GM19372 (cell line): ENCODE results near the gene SLC38A1.
"Not testable (repeated sequence)": the region's sequence is repeated elsewhere in the genome, so short reads cannot be mapped to it uniquely, and the experiment has no call there.

Source experiments
- ATAC-seq: cut with Tn5 transposase; IDR thresholded peaks from one replicate; pipeline ENCODE4 v1.9.1; 2021; ENCODE audit warnings: mild to moderate bottlenecking, low read depth, moderate library complexity; ENCODE audit not compliant: unreplicated experiment

The SLC38A1 gene

DNA sequence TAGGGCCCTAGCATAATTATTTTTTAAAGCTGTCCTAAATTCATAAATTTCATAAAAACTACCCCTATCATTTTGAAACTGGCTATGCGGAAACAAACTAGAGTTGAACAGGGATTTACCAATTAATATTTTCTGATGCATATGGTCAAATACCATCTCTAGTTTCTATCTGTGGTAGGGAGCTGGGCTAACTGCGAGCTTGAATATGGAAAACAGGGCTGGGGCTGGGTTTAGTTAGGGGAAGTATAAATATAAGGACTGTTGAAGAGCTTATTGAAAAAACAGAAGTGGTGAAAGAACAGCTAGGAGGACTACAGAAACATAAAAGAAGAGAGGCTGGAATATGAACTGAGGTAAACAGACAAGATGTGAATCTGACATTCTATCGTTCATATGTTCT, 91.8 kb downstream of the SLC38A1 start:
- ATAC-seq: no peak

DNA sequence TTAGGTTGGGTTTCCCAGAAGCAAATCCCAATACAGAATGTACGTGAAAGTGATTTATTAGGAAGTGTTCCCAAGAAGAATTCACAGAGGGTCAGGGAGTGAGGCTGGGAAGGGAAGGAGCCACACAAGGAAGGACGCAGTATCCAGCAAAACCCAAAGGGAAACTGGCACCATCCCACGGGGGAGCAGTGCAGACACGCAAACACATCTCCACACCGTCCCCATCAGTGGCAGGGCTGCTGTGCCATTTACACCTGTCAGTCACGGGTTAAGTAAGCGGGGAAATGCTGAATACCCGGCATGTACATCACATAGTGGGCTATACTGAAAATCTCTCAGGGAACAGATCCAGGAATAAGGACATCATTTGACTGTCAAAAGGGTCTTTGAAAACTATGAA, 93.9 kb downstream of the SLC38A1 start:
- ATAC-seq: no peak

DNA sequence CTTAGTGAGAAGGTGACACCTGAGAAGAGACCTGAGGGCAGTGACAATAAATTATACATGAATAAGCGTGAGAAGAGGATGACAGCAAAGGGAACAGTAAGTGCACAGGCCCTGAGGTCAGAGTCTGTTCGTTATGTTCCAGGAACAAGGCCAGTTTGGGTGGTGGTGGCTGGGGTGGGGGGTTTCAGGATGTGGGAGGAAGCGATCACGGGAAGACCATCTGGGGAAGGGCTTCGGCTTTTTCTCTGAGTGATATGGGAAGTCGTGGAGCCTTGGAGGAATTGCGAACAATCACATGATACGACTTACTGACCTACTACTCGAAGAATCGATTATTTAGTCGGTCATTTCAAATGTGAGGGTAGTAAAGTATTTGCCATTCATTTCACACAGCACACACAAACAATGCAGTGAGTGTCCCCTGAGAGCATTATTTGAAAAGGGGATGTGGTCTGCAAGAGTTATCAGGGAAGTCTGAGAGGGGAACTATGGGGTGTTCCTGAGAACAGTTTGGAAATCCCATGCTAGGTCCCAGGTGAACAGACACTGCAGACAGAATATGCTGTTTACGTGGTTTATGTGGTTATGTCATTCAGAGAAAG, 94.7 kb downstream of the SLC38A1 start:
- ATAC-seq: peak; percentile 40

DNA sequence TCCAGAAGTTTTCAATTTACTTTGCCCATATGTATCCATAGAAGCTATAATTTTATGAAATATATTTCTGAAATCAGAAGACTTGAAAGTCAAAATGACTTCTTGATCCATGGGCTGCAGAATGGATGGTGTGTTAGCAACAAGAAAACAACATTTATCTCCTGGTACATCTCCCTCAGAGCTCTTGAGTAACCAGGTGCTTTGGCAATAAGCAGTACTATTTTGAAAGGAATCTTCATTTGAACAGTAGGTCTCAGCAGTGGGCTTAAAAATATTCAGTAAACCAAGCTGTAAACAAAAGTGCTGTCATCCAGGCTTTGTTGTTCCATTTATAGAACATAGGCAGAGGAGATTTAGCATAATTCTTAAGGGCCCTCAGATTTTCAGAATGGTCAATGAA, 100.4 kb downstream of the SLC38A1 start:
- no peak for ATAC-seq

DNA sequence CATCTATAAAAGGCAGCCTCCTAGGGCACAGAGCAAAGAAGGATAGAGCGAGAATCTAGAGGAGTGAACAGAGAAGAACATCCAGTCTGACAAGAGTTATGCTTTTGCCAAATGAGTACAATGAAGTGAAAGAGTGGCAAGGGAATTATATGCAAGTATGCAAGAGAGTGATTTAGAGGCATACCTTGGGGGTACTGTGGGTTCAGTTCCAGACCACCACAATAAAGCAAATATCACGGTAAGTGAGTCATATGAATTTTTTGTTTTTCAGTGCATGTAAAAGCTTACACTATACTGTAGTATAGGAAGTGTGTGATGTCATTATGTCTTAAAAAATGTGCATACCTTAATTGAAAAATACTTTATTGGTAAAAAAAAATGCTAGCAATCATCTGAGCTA, 101.4 kb downstream of the SLC38A1 start:
- no peak for ATAC-seq

DNA sequence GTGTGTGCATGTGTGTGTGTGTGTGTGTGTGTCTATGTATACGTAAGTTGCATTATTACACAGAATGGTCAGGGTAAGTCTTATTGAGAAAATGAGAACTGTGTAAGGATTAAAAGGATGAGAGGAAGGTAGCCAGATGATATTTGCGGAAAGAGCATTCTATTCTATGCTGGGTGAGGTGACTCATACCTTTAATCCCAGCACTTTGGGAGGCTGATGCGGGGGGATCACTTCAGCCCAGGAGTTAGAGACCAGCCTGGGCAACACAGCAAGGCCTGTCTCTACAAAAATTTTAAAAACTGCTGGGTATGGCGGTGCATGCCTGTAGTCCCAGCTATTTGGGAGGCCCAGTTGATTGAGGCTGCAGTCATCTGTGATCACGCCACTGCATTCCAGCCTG, 103.7 kb downstream of the SLC38A1 start:
- ATAC-seq: no peak

DNA sequence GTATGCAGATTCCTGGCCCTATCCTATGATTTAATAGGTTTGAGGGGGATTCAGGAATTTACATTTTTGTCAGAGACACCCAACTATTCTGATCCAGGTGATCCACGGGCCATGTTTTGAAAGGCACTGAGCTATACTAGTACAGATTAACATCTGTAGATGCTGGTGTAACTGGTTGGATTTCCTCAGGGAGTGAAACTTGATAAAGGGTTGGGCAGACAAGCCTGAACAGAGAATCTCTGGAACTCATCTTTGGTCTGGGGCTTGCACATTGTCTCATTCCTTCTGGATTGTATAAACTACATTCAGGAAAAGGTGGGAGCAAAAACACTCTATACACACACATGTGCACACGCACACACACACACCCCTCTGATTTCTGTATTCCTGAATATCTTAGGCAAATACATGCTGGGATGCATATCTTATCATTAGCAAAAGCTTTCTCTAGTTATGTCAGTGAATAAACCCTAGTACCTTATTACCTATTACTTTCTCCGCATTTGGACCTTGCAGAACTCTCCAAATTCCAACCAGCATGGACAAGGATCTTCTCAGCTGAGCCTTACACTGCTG, 104.6 kb downstream of the SLC38A1 start:
- no peak for ATAC-seq

DNA sequence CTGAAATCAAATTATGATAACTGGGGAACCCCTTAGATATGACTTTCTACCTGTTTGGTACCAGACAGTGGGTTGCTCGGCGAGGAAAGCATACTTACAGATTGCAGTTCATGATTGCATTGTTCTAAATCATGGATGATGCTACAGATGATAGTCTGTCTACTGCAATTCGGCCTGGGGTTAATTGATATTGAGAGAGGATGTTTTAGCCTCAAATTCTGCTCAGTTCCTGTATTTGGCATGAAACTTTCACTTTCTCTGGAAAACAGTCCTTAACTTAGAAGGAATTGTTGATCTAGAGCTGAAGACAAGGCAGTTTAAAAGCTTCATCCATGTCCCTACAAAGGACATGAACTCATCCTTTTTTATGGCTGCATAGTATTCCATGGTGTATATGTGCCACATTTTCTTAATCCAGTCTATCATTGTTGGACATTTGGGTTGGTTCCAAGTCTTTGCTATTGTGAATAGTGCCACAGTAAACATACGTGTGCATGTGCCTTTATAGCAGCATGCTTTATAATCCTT, 106.2 kb downstream of the SLC38A1 start:
- ATAC-seq: not testable (repeated sequence)

DNA sequence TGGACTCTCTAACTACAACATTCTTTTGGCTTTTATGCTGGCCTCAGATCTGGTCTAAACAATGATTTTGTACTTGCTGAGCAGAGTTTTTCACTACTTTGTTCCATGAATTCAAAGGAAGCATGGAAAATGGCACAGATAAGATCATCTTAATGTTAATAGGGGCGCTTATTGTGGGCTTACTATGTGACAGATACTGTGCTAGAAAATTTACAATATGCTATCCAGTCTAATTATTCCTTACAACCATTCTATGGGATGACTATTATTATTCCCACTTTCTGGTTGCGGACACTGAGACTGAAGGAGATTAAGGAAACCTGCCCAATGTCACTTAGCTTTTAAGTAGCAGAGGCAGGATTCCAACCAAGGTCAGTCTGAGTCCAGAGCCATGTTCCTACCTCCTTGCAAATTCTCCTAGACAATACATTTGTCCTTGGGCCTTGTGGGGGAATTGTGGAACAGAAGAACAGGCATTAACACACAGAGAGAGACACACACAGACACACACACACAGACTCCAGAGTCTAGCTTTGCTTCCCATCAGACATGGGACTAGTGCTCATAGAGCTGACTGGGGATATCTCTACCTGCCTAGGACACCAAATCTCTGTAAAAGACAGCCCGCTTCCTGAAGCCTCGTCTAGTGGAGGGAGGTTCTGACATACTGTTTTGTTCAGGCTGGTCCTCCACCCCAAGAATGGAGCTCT, 107.7 kb downstream of the SLC38A1 start:
- ATAC-seq: no peak

DNA sequence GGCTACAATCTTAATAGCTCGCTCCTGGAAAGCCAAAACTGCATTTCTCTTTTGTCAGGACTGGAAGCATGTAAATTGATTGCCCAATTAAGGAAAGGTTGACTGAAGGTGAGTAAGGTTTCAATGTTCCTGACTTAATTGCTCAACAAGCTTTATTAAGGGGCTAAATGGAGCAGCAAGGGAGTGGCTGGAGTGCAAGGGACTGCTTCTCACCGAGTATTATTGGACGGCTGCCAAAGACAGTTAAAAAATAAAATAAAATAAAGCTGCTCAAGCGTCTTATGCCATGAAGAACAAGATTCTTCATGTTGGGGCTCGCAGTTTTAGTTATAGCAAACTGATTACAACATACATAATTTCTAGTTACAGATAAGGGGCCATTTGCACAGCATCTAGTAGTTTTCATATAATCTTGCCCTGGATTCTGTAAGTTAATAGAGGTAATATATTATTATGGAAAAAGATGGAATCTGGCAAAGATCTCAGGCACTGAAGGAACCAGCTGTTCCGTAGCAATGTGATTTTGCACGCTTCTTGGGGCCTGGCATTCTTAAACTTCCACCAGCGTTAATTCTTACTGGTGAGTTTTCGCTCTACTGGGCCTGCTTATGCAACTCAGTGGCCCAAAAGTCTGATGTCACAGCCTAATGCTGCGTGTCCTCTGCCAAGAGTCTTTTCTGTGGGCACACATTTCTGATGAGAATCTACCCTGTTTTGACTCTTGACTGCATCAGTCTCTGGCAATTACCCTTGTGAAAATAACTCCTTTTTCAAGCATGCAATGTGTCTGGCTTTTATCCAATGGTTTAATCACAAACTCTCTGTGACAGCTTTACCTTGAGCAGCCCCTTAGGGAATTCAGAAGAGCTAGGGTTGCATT, 108.5 kb downstream of the SLC38A1 start:
- no peak for ATAC-seq

DNA sequence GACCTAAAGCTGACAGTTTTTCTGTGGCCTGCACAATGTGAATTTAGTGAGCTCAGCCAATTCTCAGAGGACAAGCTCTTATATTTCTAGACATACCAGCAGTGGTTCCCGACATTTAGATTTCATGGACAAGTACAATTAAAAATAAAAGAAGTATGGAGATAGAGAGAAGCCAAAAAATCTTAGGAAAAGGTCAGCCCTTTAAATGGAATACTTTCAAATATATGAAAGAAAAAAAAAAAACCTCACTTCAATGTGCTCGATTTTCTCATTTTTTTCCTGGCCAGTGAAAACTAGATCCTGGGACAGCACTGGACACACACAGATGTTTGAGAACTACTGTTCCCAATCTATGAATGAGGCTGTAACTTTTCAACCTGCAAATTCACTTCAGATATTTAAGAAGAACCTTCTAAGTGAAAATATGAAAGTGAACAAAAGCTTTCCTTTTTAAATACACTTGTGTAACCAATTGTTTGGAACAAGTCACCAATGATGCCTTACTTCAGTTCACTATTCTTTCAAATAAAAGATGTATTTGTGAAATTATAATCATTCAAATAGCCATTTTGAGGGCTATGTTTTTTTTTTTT, 109.4 kb downstream of the SLC38A1 start:
- ATAC-seq: no peak

DNA sequence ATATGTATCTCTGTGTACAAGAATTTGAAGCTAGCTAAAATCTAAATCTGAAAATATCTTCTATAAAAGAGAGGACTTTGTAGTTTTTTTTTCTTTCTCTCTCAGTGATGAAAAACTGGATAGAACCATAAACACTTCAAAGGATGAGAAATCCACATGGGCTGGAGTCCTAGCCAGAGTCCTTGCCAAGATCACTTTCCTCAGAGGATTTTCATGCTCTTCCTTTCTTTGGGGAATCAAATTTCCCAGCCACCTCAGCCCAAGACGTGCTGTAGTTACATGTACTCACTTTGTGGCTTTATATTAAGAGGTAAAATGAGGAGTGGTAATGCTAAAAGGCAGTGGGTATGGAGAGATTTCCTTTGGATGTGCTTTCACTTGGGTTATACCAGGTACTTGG, 110.3 kb downstream of the SLC38A1 start:
- ATAC-seq: no peak

DNA sequence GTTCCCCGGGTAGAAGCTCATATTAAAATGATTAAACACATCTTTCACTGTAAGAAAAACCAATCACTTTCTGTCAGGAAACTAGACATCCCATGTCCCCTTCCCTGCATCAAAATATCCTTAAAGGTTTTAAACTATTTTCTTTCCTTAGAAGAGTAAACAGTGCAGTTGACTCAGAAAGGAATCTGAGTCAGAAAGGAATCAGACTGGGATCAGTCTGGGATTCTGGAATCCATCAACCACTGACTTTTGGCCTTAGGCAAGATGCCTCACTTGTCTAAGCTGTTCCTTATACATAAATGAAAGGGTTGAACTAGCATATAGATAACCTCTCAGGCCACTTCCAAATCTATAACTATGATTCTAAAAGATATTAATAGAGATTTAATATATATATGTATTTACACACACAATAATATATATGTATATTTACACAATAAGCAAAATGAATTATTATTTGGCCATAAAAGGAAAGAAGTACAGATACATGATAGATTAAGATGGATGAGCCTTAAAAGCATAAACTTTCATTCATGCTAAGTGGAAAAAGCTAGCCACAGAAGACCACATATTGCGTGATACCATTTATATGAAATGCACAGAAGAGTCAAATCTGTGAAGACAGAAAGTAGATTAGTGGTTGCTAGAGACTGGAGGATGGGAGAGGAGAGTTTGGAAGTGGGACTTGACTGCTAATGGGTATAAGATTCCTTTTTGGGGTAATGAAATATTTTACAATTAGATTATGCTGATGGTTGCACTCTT, 114.4 kb downstream of the SLC38A1 start:
- no peak for ATAC-seq

DNA sequence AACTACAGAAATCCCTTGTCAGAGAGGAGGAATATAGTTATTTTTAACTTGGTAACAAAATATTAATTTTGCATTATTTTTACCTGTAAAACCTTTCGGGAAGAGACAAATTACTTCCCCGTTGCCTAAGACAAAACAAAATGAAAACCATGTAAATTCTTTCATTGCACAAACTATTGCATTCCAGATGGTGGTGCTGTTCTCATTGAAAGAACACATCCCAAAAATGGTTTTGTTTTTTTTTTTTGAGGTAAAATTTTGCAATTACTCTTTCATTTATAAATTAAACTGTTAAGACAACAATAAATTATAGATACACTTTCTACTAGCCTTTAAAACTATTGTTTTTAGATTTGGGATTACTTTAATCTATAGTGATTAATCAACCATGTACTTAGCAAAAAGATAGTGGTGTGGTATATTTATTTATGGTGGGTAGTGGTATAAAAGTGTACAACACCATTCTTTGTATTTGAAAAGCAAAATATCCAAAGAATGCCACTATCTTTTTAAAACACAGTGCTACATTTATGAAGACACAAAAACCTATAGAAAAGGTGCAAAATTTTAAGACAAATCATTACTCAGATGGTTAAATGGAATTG, 115.5 kb downstream of the SLC38A1 start:
- no peak for ATAC-seq

DNA sequence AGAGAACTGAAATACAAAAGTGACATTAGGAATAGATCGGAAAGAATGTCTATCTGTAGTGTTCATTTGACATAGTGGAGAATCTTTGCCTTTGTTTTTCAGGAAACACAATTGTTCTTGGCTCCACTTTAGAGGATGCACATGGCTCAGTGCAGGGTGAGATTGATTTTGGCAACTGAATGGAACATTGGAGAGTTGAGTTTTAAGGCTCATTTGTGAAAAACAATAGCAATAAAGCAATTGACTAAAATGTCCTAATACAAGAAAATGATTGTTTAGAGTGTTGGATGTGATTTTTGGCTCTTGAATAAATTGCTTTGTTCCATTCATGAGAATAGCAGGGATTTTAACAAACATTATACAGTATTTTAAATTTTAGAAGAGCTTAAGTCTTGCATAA, 116.4 kb downstream of the SLC38A1 start:
- ATAC-seq: no peak

DNA sequence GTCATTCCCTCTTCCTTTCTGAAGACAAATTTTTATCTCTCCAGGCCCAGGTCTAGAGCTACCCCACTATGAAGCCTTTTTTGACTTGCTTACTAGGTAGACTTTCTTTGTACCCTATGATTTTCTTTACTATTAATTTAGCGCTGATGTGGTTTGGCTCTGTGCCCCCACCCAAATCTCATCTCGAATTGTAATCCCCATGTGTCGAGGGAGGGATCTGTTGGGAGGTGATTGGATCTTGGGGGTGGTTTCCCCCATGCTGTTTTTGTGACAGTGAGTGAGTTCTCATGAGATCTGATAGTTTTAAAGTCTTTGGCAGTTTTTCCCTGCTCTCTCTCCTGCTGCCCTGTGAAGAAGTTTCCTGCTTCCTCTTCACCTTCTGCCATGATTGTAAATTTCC, 118.1 kb downstream of the SLC38A1 start:
- no peak for ATAC-seq

DNA sequence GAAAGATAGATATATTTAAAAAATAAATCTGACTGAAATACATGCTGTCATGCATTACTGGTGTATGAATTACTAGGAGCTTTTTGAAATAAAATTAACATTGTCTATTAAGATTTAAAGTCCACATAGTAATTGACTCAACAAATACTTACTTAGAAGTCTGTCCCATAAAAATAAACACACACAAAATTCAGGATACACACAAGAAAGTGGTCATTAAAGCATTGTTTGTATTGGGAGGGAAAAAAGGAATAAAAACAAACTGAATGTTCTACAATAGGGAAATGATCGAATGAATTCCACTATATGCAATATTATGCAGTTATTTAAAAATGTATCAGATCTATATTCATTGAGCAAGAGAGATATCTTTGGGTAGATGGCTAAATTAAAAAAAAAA, 118.9 kb downstream of the SLC38A1 start:
- ATAC-seq: no peak

DNA sequence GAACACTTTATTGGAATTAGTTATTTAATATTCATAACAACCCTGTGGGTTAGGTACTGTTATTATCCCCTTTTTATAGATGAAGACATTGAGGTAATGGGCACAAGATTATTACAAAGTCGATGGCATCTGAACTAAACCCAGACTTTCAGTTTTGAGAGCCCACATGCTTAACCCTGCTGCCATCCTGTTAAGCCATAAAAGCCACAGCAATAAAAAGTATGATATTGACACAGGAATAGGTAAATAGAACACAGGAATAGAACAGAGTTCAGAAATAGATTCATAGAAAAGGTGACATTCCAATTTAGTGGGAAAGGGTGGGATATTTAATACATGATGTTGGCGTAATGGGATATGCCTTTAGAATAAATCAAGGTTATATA, 119.8 kb downstream of the SLC38A1 start:
- ATAC-seq: no peak

DNA sequence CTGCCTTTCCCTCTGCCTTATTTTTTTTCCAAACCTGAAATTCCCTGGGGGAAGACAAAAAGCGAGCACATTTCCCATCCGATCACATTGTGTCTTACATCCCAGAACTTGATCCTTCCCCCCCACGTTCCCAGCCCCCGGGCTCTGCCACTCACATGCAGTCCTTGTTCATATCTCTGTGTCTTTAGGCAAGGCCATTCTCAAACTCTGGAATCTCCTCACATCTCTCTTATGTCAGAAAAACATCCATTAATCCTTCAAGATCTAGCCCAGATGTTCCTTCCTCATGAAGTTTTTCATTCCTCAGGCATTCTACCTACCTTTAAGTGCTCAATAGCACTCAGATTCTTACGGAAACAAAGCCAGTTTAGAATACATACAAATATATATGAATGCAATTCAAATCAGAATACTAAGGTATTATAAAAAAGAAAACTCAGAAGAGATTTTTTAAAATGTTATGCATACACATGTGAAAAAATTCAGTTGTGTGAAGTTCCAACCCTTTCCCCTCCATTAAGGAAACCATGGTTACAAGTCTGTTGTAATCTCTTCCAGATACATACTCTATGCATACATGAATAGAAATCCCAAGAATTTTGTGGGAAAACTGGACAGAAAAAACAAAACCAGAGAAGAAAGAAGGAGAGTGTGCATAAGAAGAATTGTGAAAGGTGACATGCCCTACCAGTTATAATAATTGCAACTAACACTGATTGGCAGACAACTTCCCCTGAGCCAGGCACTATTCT, 120.3 kb downstream of the SLC38A1 start:
- ATAC-seq: no peak
